ENCODE measurements around the gene ANXA3. TPM values are rescaled to one million over a fixed set of nuclear protein-coding genes. Genes with fewer than 3 reads are reported as not detected.
A peak's percentile ranks its signal among the peaks of the same experiment; 100 is the strongest.

ANXA3 gene
- total RNA-seq, 4 donors from 2014 or later, result 14.2 to 49.6 (median 30.4) TPM

- H3K27me3 ChIP-seq, result no peaks in the 10 kb centered on the region
- intact Hi-C loops (cut with DNase I; ENCODE audit: low total_unique reads) (no loop called here), in situ Hi-C loops (cut with MboI; ENCODE audit: low pct_ligation_motif_present in 1 of 4, low pct_unique_long_range_greater_than_20kb in 1 of 4, low sequenced_read_pairs in 3 of 4) (no loop called here)
- no peak for DNase-seq
- peaks cover 0 to 16% (median 3%) of the 10 kb centered on the region in 4 donors for H3K4me1 ChIP-seq
- 73 to 82% methylated on average over 3 to 4 of the region's 4 CpGs for WGBS, 2 donors (ENCODE audit: low coverage in 1 of 2)
- TF ChIP-seq POLR2AphosphoS5 (IDR thresholded peaks at IDR 0.05), result no peak
- TF ChIP-seq EP300 (IDR thresholded peaks at IDR 0.05; ENCODE audit: low read depth), result no peak
- TF ChIP-seq CTCF (IDR thresholded peaks at IDR 0.05), result no peak
- TF ChIP-seq POLR2A (IDR thresholded peaks at IDR 0.05), result no peak
- H3K36me3 ChIP-seq, result no peaks in the 10 kb centered on the region
- no peak overlapping the region for H3K4me3 ChIP-seq
- no peaks in the 10 kb centered on the region for H3K9me3 ChIP-seq
- H3K27ac ChIP-seq, result peak overlapping the region in 1 of 4 donors; percentile 15
These were observed 87.0 kb downstream of the ANXA3 start for GRCh38 chr4:78638337-78639172.

DNA sequence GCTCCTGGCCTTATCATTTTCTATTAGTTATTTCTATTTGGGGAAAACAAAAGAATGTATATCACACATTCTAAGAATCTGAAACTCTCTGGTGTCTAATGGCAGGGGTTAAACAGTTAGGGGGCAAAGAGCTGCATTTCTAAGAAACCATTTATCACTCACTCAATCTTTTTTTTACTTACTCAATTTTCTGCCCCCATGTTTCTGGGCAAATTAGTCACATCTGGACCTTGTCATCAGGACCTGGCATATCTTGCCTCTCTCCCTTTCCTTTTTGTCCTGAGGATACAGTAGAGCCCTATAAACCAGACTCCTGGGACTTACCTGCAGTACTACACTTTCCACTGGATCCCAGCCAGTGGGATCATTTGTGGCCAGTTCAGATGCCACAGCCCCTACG lies 89.1 kb downstream of the ANXA3 start:
- intact Hi-C loops (cut with DNase I; ENCODE audit: low total_unique reads) (no loop called here), in situ Hi-C loops (cut with MboI; ENCODE audit: low pct_ligation_motif_present in 1 of 4, low pct_unique_long_range_greater_than_20kb in 1 of 4, low sequenced_read_pairs in 3 of 4) (no loop called here)

DNA sequence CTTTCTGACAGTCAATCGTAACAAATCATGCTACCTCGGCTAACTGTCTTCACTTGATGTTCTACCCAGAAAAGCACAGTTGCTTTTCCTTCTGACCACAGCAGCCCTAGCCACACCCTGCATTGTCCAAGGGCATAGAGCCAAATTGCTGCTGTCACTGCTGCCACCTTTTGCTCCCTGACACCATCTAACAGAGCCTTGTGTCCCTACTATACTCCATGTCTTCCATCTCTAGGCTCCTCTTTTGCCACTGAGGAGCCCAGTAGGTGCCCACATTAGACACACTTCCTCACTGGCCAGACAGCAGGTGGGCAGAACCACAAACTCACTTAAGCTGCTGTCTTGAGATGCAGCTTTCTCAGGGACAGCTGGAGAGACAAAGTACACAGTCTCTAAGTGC lies 91.4 kb downstream of the ANXA3 start:
- Histone ChIP-seq H3K27ac (no peak overlapping the region), H3K9me3 (no peaks in the 10 kb centered on the region), H3K4me1 (peaks cover 7 to 55% (median 24%) of the 10 kb centered on the region in 4 donors), H3K4me3 (no peak overlapping the region), H3K27me3 (no peaks in the 10 kb centered on the region), H3K36me3 (no peaks in the 10 kb centered on the region)
- 36 to 64% methylated on average over 2 of the region's 2 CpGs for WGBS, 2 donors (ENCODE audit: low coverage in 1 of 2)
- intact Hi-C loops (cut with DNase I; ENCODE audit: low total_unique reads), result no loop called here
- peak; percentile 59 for DNase-seq
- TF ChIP-seq POLR2A (IDR thresholded peaks at IDR 0.05) (no peak), CTCF (IDR thresholded peaks at IDR 0.05) (no peak), EP300 (IDR thresholded peaks at IDR 0.05; ENCODE audit: low read depth) (no peak), POLR2AphosphoS5 (IDR thresholded peaks at IDR 0.05) (no peak)
- in situ Hi-C loops (cut with MboI; ENCODE audit: low pct_ligation_motif_present in 1 of 4, low pct_unique_long_range_greater_than_20kb in 1 of 4, low sequenced_read_pairs in 3 of 4), result no loop called here

More for the DNA sequence above, 89.1 kb downstream of the ANXA3 start:
- Histone ChIP-seq H3K9me3 (no peaks in the 10 kb centered on the region), H3K36me3 (no peaks in the 10 kb centered on the region), H3K27ac (no peak overlapping the region), H3K4me3 (no peak overlapping the region), H3K27me3 (no peaks in the 10 kb centered on the region), H3K4me1 (peaks cover 7 to 34% (median 13%) of the 10 kb centered on the region in 4 donors)
- no peak for DNase-seq
- no peak for TF ChIP-seq EP300 (IDR thresholded peaks at IDR 0.05; ENCODE audit: low read depth)
- no peak for TF ChIP-seq CTCF (IDR thresholded peaks at IDR 0.05)
- TF ChIP-seq POLR2A (IDR thresholded peaks at IDR 0.05), result no peak
- TF ChIP-seq POLR2AphosphoS5 (IDR thresholded peaks at IDR 0.05), result no peak
- 71% methylated on average over 1 of the region's 1 CpG; no CpG with 5 or more reads in 1 of the 2 donors for WGBS, 2 donors (ENCODE audit: low coverage in 1 of 2)

GRCh38 chr4:78644063-78644691 lies 92.6 kb downstream of the ANXA3 start:
- H3K27ac ChIP-seq, result peak overlapping the region in 1 of 4 donors; percentile 82
- no peaks in the 10 kb centered on the region for H3K36me3 ChIP-seq
- no peak overlapping the region for H3K4me3 ChIP-seq
- DNase-seq, result no peak
- in situ Hi-C loops (cut with MboI; ENCODE audit: low pct_ligation_motif_present in 1 of 4, low pct_unique_long_range_greater_than_20kb in 1 of 4, low sequenced_read_pairs in 3 of 4) (no loop called here), intact Hi-C loops (cut with DNase I; ENCODE audit: low total_unique reads) (no loop called here)
- no peaks in the 10 kb centered on the region for H3K9me3 ChIP-seq
- peaks cover 7 to 57% (median 24%) of the 10 kb centered on the region in 4 donors for H3K4me1 ChIP-seq
- TF ChIP-seq POLR2A (IDR thresholded peaks at IDR 0.05) (no peak), POLR2AphosphoS5 (IDR thresholded peaks at IDR 0.05) (no peak), CTCF (IDR thresholded peaks at IDR 0.05) (no peak), EP300 (IDR thresholded peaks at IDR 0.05; ENCODE audit: low read depth) (no peak)
- no peaks in the 10 kb centered on the region for H3K27me3 ChIP-seq

Data from transverse colon (tissue), 4 donors.